ENCODE results near the gene TPP1. TPM values are rescaled to one million over a fixed set of nuclear protein-coding genes. Genes with fewer than 3 reads are reported as not detected.

The TPP1 gene
- total and polyA plus RNA-seq, 9 of the 15 experiments (the other 6 are each of a cell fraction or from before 2014, with no cell fraction given), result 7.5 to 75.8 (median 15.7) TPM

DNA sequence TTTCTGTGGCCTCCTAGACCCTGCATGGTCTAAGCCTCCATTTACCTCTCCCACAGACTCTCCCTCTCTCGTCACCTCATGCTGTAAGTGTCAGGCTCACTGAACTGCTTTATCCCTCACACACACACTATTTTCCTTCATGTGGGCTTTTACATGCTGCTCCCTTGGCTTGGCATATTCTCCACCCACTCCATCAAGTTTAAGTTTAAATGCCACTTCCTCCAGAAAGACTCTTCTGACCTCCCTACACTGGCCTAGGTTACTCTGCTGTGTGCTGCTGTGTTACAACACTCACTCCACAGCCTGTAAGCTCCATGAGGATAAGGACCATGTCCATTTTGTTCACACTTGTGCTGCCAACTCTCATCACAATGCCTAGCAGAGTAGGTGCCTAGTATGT is 33.9 kb upstream of the TPP1 start:
- Histone ChIP-seq H3K27me3 (ENCODE audit: control insufficient read depth in 2 of 2, insufficient read depth in 2 of 2, low read length in 2 of 2) (no peaks in the 10 kb centered on the region), H3K9me3 (replicated peaks; ENCODE audit: control insufficient read depth, insufficient read depth, low read depth, low read length) (no peaks in the 10 kb centered on the region), H3K4me2 (ENCODE audit: insufficient read depth, low read length) (no peak overlapping the region), H4K20me1 (replicated peaks; ENCODE audit: control insufficient read depth, insufficient read depth, low read length) (no peaks in the 10 kb centered on the region), H3K79me2 (ENCODE audit: control insufficient read depth, insufficient read depth, low read length) (no peaks in the 10 kb centered on the region), H3K4me3 (no peak overlapping the region), H3K27ac (ENCODE audit: extremely low read depth, low read depth, low read length) (no peak overlapping the region), H3K4me1 (replicated peaks in 1 of 2; ENCODE audit: control insufficient read depth in 2 of 2, insufficient read depth in 2 of 2, low read length in 2 of 2) (peaks cover 9 to 16% of the 10 kb centered on the region in 2 experiments; a peak in 4 of 5 replicates), H3K36me3 (ENCODE audit: control insufficient read depth, insufficient read depth, low read length) (no peaks in the 10 kb centered on the region), H3K9me1 (ENCODE audit: control insufficient read depth, insufficient read depth, low read length) (no peaks in the 10 kb centered on the region), H2AFZ (ENCODE audit: low read depth, low read length) (no peak overlapping the region), H3K9ac (ENCODE audit: insufficient read depth in 1 of 2, low read depth in 2 of 2, low read length in 2 of 2) (no peak overlapping the region)
- CTCF ChIA-PET (ENCODE audit: low intra/inter-chr PET ratio), result no interaction called here
- TF ChIP-seq ZNF778 (CRISPR knock-in tag; IDR thresholded peaks at IDR 0.05) (no peak), ZNF124 (CRISPR knock-in tag; IDR thresholded peaks at IDR 0.05) (no peak), HDGF (IDR thresholded peaks at IDR 0.05) (no peak), ZNF766 (CRISPR knock-in tag; conservative IDR thresholded peaks at IDR 0.05) (no peak), CHD1 (IDR thresholded peaks at IDR 0.05; ENCODE audit: low read length) (no peak), POLR2A (conservative IDR thresholded peaks at IDR 0.05) (no peak), ZNF780A (CRISPR knock-in tag; IDR thresholded peaks at IDR 0.05) (no peak), THRAP3 (IDR thresholded peaks at IDR 0.05; ENCODE audit: borderline replicate concordance) (no peak), MBD2 (IDR thresholded peaks at IDR 0.05; ENCODE audit: borderline replicate concordance, low read depth) (no peak)
- TF ChIP-seq, protein P1, sequence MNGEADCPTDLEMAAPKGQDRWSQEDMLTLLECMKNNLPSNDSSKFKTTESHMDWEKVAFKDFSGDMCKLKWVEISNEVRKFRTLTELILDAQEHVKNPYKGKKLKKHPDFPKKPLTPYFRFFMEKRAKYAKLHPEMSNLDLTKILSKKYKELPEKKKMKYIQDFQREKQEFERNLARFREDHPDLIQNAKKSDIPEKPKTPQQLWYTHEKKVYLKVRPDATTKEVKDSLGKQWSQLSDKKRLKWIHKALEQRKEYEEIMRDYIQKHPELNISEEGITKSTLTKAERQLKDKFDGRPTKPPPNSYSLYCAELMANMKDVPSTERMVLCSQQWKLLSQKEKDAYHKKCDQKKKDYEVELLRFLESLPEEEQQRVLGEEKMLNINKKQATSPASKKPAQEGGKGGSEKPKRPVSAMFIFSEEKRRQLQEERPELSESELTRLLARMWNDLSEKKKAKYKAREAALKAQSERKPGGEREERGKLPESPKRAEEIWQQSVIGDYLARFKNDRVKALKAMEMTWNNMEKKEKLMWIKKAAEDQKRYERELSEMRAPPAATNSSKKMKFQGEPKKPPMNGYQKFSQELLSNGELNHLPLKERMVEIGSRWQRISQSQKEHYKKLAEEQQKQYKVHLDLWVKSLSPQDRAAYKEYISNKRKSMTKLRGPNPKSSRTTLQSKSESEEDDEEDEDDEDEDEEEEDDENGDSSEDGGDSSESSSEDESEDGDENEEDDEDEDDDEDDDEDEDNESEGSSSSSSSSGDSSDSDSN (IDR thresholded peaks at IDR 0.05; ENCODE audit: borderline replicate concordance in 1 of 2, low read depth in 2 of 2, low read length in 2 of 2), result no peak
- TF ChIP-seq, protein P2, sequence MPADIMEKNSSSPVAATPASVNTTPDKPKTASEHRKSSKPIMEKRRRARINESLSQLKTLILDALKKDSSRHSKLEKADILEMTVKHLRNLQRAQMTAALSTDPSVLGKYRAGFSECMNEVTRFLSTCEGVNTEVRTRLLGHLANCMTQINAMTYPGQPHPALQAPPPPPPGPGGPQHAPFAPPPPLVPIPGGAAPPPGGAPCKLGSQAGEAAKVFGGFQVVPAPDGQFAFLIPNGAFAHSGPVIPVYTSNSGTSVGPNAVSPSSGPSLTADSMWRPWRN (IDR thresholded peaks at IDR 0.05; ENCODE audit: low read depth), result no peak
- WGBS (ENCODE audit: insufficient coverage, low coverage, missing lambda C conversion rate), result 86% methylated on average over 1 of the region's 1 CpG
- DNase-seq (ENCODE audit: extremely low read depth in 1 of 4, low spot score in 3 of 4), result no peak
- BruUV-seq (replicated peaks), result no TSS peak
- intact Hi-C loops (cut with micrococcal nuclease), result no loop called here
- POLR2A ChIA-PET, result no interaction called here
- ATAC-seq, result no peak
- in situ Hi-C loops (cut with MboI), result no loop called here
- no peak for FAIRE-seq

Data from K562 (cell line).